Measurements from ENCODE around the gene SCIN. TPM values are rescaled to one million over a fixed set of nuclear protein-coding genes. Genes with fewer than 3 reads are reported as not detected.
"Not testable (repeated sequence)": the region's sequence is repeated elsewhere in the genome, so short reads cannot be mapped to it uniquely, and the experiment has no call there.

SCIN gene
- total and polyA plus RNA-seq, 2 experiments from 2014 or later: 0.02 to 0.66 TPM

DNA sequence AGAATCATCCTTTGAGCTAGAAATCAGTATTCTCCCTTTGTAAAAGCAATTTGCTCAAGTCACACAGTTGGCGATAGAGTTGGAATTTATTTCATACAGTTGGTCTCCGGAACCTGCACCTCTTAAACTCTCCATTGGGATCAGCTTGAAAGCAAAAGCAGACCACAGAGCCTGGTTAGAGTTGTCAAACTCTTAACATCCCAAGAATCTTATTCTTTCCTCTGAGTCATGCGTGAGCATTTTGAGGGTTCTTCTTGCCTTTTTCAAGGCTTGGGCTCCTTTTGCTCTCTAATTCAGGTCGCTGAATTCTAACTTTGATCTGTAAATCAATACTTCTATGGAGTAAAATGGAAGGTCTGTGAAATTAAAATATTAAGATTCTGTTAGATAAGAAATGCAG, 19.6 kb upstream of the SCIN start:
- H3K4me3 ChIP-seq: no peak overlapping the region
- no peaks in the 10 kb centered on the region for H3K9me3 ChIP-seq (ENCODE audit: low read depth)
- no peaks in the 10 kb centered on the region for H3K4me1 ChIP-seq (ENCODE audit: low read depth)
- DNase-seq (ENCODE audit: low read depth in 1 of 2, low spot score in 1 of 2): no peak
- no peak overlapping the region for H3K27ac ChIP-seq
- TF ChIP-seq CTCF (IDR thresholded peaks at IDR 0.05; ENCODE audit: low read depth, low read length): no peak
- no peaks in the 10 kb centered on the region for H3K27me3 ChIP-seq
- no peaks in the 10 kb centered on the region for H3K36me3 ChIP-seq

- Histone ChIP-seq H3K27ac (no peak overlapping the region), H3K36me3 (no peaks in the 10 kb centered on the region), H3K9me3 (ENCODE audit: low read depth) (no peaks in the 10 kb centered on the region), H3K4me3 (no peak overlapping the region), H3K4me1 (ENCODE audit: low read depth) (no peaks in the 10 kb centered on the region), H3K27me3 (no peaks in the 10 kb centered on the region)
- TF ChIP-seq CTCF (IDR thresholded peaks at IDR 0.05; ENCODE audit: low read depth, low read length): no peak
- DNase-seq (ENCODE audit: low read depth in 1 of 2, low spot score in 1 of 2): no peak
Measured at GRCh38 chr7:12552876-12553275, 17.6 kb upstream of the SCIN start.

DNA sequence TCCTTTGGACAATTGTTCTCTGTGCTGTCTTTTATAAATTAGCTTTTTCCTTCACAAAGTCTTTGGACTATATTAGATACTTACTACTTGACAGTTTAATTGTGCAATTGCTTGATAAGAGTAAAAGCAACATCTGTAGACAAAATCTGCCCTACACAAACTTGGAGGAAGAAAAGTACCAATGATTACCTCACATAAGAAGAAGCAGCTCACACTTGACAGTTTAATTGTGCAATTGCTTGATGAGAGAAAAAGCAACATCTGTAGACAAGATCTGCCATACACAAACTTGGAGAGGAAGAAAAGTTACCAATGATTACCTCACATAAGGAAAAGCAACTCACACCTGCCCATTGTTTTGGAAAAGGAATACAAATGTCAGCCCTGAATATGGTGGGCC, 17.1 kb upstream of the SCIN start:
- no peaks in the 10 kb centered on the region for H3K36me3 ChIP-seq
- H3K4me1 ChIP-seq (ENCODE audit: low read depth): no peaks in the 10 kb centered on the region
- no peak for DNase-seq (ENCODE audit: low read depth in 1 of 2, low spot score in 1 of 2)
- no peak for TF ChIP-seq CTCF (IDR thresholded peaks at IDR 0.05; ENCODE audit: low read depth, low read length)
- H3K9me3 ChIP-seq (ENCODE audit: low read depth): no peaks in the 10 kb centered on the region
- no peak overlapping the region for H3K4me3 ChIP-seq
- H3K27me3 ChIP-seq: no peaks in the 10 kb centered on the region
- no peak overlapping the region for H3K27ac ChIP-seq

DNA sequence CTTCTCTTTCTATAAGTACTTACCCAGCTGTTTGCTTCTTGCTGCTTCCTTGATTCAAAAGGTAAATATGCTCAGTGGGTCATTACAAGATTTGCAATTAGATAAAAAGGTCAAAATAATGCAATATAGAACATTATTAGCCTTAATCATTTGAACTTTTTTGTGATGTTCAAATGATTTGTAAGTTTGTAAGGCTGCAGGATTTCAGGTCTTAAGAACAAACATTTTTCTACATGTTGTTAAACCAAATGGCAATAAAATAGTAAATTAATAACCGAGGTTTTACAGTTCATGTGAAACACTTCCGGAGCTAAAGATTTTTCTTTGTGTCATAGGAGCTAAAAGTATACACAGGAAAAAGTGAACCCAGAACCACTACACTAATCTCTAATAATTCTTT, 16.2 kb upstream of the SCIN start:
- H3K36me3 ChIP-seq: no peaks in the 10 kb centered on the region
- no peaks in the 10 kb centered on the region for H3K4me1 ChIP-seq (ENCODE audit: low read depth)
- no peaks in the 10 kb centered on the region for H3K27me3 ChIP-seq
- no peak for DNase-seq (ENCODE audit: low read depth in 1 of 2, low spot score in 1 of 2)
- no peak overlapping the region for H3K4me3 ChIP-seq
- no peaks in the 10 kb centered on the region for H3K9me3 ChIP-seq (ENCODE audit: low read depth)
- H3K27ac ChIP-seq: no peak overlapping the region
- no peak for TF ChIP-seq CTCF (IDR thresholded peaks at IDR 0.05; ENCODE audit: low read depth, low read length)

GRCh38 chr7:12554872-12555271, 15.6 kb upstream of the SCIN start:
- no peak overlapping the region for H3K27ac ChIP-seq
- H3K4me3 ChIP-seq: no peak overlapping the region
- H3K9me3 ChIP-seq (ENCODE audit: low read depth): no peaks in the 10 kb centered on the region
- no peaks in the 10 kb centered on the region for H3K27me3 ChIP-seq
- no peak for TF ChIP-seq CTCF (IDR thresholded peaks at IDR 0.05; ENCODE audit: low read depth, low read length)
- H3K4me1 ChIP-seq (ENCODE audit: low read depth): no peaks in the 10 kb centered on the region
- DNase-seq (ENCODE audit: low read depth in 1 of 2, low spot score in 1 of 2): no peak
- no peaks in the 10 kb centered on the region for H3K36me3 ChIP-seq

DNA sequence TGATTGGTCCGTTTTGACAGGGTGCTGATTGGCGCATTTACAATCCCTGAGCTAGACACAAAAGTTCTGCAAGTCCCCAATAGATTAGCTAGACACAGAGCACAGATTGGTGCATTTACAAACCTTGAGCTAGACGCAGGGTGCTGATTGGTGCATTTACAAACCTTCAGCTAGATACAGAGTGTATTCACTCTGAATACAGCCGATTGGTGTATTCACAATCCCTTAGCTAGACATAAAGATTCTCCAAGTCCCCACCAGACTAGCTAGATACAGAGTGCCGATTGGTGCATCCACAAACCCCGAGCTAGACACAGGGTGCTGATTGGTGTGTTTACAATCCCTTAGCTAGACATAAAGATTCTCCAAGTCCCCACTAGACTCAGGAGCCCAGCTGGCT, 14.8 kb upstream of the SCIN start:
- H3K36me3 ChIP-seq; H3K4me1 ChIP-seq (ENCODE audit: low read depth); H3K4me3 ChIP-seq; H3K27me3 ChIP-seq; H3K27ac ChIP-seq; DNase-seq (ENCODE audit: low read depth in 1 of 2, low spot score in 1 of 2); H3K9me3 ChIP-seq (ENCODE audit: low read depth): not testable (repeated sequence)

- H3K36me3 ChIP-seq; H3K4me1 ChIP-seq (ENCODE audit: low read depth): not testable (repeated sequence)
Measured at GRCh38 chr7:12556139-12556792, 14.3 kb upstream of the SCIN start.

More at GRCh38 chr7:12556139-12556792, 14.3 kb upstream of the SCIN start:
- H3K27me3 ChIP-seq; H3K4me3 ChIP-seq; H3K27ac ChIP-seq; DNase-seq (ENCODE audit: low read depth in 1 of 2, low spot score in 1 of 2); H3K9me3 ChIP-seq (ENCODE audit: low read depth): not testable (repeated sequence)

Data from cardiac muscle cell (in vitro differentiated cells and primary cell).